Stomach smooth muscle (tissue), 2 donors: ENCODE data around the gene DHX35.
A peak's percentile ranks its signal among the peaks of the same experiment; 100 is the strongest.

Source experiments
- H3K27ac ChIP-seq: one replicate; pipeline ENCODE4 v1.7.0; 2013; ENCODE audit warnings: mild to moderate bottlenecking, low read length, inconsistent platforms
- H3K27me3 ChIP-seq, 2 donors: one replicate each; pipeline ENCODE4 v1.7.0; 2013; ENCODE audit warnings: low read length in 2 of 2; ENCODE audit not compliant: insufficient read depth in 2 of 2, control insufficient read depth in 1 of 2
- H3K36me3 ChIP-seq, 2 donors: one replicate each; pipeline ENCODE4 v1.7.0; 2013; ENCODE audit warnings: low read length in 2 of 2; ENCODE audit not compliant: control insufficient read depth in 2 of 2, insufficient read depth in 2 of 2
- H3K4me1 ChIP-seq: one replicate; pipeline ENCODE4 v1.7.0; 2013; ENCODE audit warnings: low read length; ENCODE audit not compliant: control insufficient read depth, insufficient read depth
- H3K4me3 ChIP-seq, 2 donors: one replicate each; pipeline ENCODE4 v1.7.0; 2013; ENCODE audit warnings: low read length in 2 of 2
- H3K9ac ChIP-seq, 2 donors: one replicate each; pipeline ENCODE4 v1.7.0; 2013; ENCODE audit warnings: low read length in 2 of 2, mild to moderate bottlenecking in 1 of 2
- H3K9me3 ChIP-seq, 2 donors: one replicate each; pipeline ENCODE4 v1.7.0; 2013; ENCODE audit warnings: low read length in 2 of 2; ENCODE audit not compliant: control insufficient read depth in 2 of 2
- donor health status: healthy.
- donor health status: Pancreatic carcinoma.

Gene DHX35

GRCh38 chr20:39049684-39050554 lies 87.8 kb downstream of the DHX35 start:
- peaks cover 3 to 6% of the 10 kb centered on the region in 2 donors for H3K27me3 ChIP-seq
- H3K36me3 ChIP-seq = no peaks in the 10 kb centered on the region
- peak overlapping the region; percentile 50 to 89 for H3K9ac ChIP-seq
- peak overlapping the region; percentile 91 to 92 for H3K4me3 ChIP-seq
- H3K9me3 ChIP-seq = no peaks in the 10 kb centered on the region
- H3K4me1 ChIP-seq = peaks cover 27% of the 10 kb centered on the region
- peak overlapping the region; percentile 70 for H3K27ac ChIP-seq

- Histone ChIP-seq H3K4me1 (peaks cover 27% of the 10 kb centered on the region), H3K27me3 (peaks cover 3 to 6% of the 10 kb centered on the region in 2 donors), H3K9me3 (no peaks in the 10 kb centered on the region), H3K36me3 (no peaks in the 10 kb centered on the region), H3K27ac (peak overlapping the region; percentile 70), H3K9ac (peak overlapping the region; percentile 50 to 89), H3K4me3 (peak overlapping the region; percentile 91 to 92)
Observed at GRCh38 chr20:39050555-39050902, 88.4 kb downstream of the DHX35 start.

DNA sequence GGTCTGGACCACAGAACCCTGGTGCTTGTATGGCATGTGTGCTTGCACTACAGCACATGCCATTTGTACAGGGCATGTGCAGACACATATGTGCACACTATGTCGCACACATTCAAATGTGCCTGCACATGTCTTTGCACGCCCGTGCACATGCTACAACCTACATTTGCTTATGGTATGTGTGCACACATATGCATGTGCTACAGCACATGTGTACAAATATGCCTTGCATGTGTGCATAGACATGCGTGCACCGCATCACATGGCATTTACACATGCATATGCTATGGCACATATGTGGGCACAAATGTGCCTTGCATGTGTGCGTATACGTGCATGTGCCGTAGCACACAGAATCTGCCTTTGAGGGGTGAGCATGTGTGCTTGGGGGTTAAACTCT lies 90.5 kb downstream of the DHX35 start:
- Histone ChIP-seq H3K4me1 (peaks cover 22% of the 10 kb centered on the region), H3K9me3 (no peaks in the 10 kb centered on the region), H3K4me3 (no peak overlapping the region), H3K9ac (no peak overlapping the region), H3K27me3 (peaks cover 3 to 6% of the 10 kb centered on the region in 2 donors), H3K36me3 (no peaks in the 10 kb centered on the region), H3K27ac (no peak overlapping the region)

GRCh38 chr20:39057143-39057542 lies 95.0 kb downstream of the DHX35 start:
- no peaks in the 10 kb centered on the region for H3K36me3 ChIP-seq
- H3K27me3 ChIP-seq = peaks cover 3 to 6% of the 10 kb centered on the region in 2 donors
- no peak overlapping the region for H3K27ac ChIP-seq
- no peaks in the 10 kb centered on the region for H3K9me3 ChIP-seq
- H3K4me1 ChIP-seq = no peaks in the 10 kb centered on the region
- no peak overlapping the region for H3K4me3 ChIP-seq
- no peak overlapping the region for H3K9ac ChIP-seq

DNA sequence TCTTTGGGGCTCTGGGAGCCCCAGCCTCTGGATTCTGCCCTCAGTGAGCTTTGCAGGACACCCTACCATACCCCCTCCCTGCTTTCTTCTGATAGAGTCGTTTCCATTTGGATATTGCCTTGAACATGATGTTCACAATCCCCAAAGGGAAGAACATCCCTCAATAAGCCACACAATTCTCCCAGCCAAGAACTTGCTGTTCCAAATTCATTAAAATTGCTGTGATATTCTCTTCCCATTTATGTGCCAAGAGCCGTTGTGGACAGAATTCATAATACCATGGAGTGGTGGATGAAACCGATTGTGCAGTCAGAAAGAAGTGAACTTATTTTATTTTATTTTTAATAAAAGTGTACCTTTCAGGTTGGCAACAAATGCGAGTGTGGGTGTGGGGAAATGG lies 95.8 kb downstream of the DHX35 start:
- no peaks in the 10 kb centered on the region for H3K4me1 ChIP-seq
- peaks cover 0 to 2% of the 10 kb centered on the region in 2 donors for H3K27me3 ChIP-seq
- H3K4me3 ChIP-seq = no peak overlapping the region
- H3K36me3 ChIP-seq = no peaks in the 10 kb centered on the region
- no peaks in the 10 kb centered on the region for H3K9me3 ChIP-seq
- H3K27ac ChIP-seq = no peak overlapping the region
- no peak overlapping the region for H3K9ac ChIP-seq

DNA sequence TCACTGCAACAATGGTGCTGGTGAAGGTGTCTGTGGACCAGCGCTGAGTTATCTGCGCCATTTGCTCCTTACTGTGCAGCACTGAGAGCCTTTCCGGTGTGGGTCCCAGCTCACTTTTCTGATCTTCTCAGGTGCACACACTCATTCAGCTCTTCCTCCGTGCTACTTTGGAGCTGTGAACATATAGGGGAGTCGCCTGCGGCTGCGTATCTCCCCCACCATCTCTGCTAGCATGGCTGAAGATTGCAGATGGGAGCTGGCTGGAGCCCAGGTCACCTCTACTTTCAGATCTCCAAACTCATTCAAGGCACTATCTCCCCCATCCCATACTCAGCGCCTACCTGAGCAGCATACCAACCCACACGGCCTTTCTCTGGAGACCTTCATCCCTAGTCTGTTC lies 96.9 kb downstream of the DHX35 start:
- Histone ChIP-seq H3K36me3 (no peaks in the 10 kb centered on the region), H3K27ac (no peak overlapping the region), H3K9ac (no peak overlapping the region), H3K9me3 (no peaks in the 10 kb centered on the region), H3K27me3 (peaks cover 0 to 1% of the 10 kb centered on the region in 2 donors), H3K4me3 (no peak overlapping the region), H3K4me1 (no peaks in the 10 kb centered on the region)

DNA sequence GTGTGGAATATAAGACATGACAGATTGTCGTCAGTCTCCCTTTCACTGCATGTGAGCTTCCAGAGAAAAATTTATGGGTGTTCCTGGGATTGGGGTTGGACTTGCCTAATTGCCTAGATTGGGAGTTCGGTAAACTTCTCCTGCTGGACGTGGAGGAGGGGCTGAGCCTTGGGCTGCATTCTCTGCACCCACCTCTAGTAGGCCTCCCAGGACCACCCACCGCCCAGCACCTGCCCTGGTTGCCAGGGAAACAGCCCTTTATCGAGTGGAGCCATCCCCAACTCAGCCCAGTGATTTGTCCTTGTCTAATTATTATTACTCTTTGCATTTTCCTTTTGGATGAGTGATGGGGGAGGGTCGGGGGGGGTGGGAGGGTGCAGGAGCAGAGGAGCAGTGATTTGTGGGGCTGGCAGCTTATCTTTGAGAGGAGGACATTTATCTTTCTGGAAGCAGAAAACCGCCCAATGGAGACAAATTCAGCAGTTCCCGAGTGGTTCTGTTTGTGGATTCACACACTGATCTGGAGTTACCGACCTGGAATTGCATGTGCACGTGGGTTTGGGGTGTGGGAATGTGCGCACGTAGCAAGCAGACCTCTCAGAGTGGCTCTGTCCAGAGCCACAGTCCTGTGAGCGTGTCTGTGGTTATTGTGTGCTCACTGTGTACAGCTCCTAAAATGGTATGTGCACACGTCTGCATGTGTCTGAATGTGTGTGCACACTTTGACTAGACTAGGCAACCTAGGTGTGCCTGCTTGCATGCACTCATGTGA lies 104.5 kb downstream of the DHX35 start:
- no peaks in the 10 kb centered on the region for H3K4me1 ChIP-seq
- H3K4me3 ChIP-seq = no peak overlapping the region
- H3K27ac ChIP-seq = no peak overlapping the region
- no peak overlapping the region for H3K9ac ChIP-seq
- peaks cover 18 to 31% of the 10 kb centered on the region in 2 donors for H3K27me3 ChIP-seq
- peaks cover 6 to 12% of the 10 kb centered on the region in 2 donors for H3K9me3 ChIP-seq
- no peaks in the 10 kb centered on the region for H3K36me3 ChIP-seq

- Histone ChIP-seq H3K9ac (no peak overlapping the region), H3K4me1 (no peaks in the 10 kb centered on the region), H3K36me3 (no peaks in the 10 kb centered on the region), H3K27me3 (peaks cover 18 to 31% of the 10 kb centered on the region in 2 donors), H3K27ac (no peak overlapping the region), H3K9me3 (peaks cover 6 to 12% of the 10 kb centered on the region in 2 donors), H3K4me3 (no peak overlapping the region)
Observed at GRCh38 chr20:39067526-39068216, 105.5 kb downstream of the DHX35 start.

- H3K27me3 ChIP-seq = peaks cover 16 to 25% of the 10 kb centered on the region in 2 donors
Observed at GRCh38 chr20:39069976-39070375, 107.8 kb downstream of the DHX35 start.

DNA sequence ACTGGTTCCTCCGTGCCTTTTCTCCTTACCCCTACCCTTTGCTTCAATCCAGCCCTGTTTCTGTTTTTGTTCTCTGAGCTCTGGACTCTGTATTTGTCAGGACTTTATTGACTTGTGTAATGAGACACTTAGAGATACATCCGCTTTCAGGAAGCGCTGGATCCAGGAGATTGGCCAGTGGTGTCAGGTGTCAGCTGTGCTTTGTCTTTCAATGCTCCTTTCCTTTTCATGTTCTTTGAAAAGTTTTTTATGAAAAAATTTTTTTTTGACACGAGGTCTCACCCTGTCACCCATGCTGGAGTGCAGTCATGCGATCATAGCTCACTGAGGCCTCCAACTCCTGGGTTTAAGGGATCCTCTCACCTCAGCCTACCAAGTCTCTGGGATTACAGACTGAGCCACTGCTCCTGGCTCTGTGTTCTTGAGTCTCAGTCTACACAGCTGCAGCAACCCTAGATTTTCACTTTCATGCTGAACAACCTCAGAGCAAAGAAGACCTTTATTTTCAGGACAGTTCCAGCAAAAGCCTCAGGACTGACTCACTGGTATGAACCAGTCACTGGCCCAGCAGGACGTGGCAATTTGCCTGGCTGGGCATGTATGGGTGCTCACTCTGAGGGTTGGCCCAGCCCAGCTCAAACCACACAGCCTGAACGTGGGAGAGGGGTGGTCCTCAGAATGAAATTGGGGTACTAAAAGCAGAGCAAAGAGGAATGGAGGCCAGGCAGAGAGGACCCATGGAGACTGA lies 108.5 kb downstream of the DHX35 start:
- peaks cover 6 to 12% of the 10 kb centered on the region in 2 donors for H3K9me3 ChIP-seq
- no peak overlapping the region for H3K27ac ChIP-seq
- no peak overlapping the region for H3K9ac ChIP-seq
- no peak overlapping the region for H3K4me3 ChIP-seq
- H3K4me1 ChIP-seq = no peaks in the 10 kb centered on the region
- H3K36me3 ChIP-seq = no peaks in the 10 kb centered on the region
- H3K27me3 ChIP-seq = peaks cover 15 to 24% of the 10 kb centered on the region in 2 donors

More at GRCh38 chr20:39069976-39070375, 107.8 kb downstream of the DHX35 start:
- no peak overlapping the region for H3K9ac ChIP-seq
- no peak overlapping the region for H3K4me3 ChIP-seq
- H3K36me3 ChIP-seq = no peaks in the 10 kb centered on the region
- peaks cover 6 to 12% of the 10 kb centered on the region in 2 donors for H3K9me3 ChIP-seq
- no peak overlapping the region for H3K27ac ChIP-seq
- H3K4me1 ChIP-seq = no peaks in the 10 kb centered on the region
